Right ventricle myocardium superior (tissue), 1 donor: Measurements from ENCODE around the gene MAP2K2. TPM values are rescaled to one million over a fixed set of nuclear protein-coding genes. Genes with fewer than 3 reads are reported as not detected.

Experiments used
- ATAC-seq: fragments of 200-7000 bp; cut with Tn5 transposase; one replicate; pipeline ENCODE4 v1.9.1; 2020; ENCODE audit warnings: mild to moderate bottlenecking; ENCODE audit not compliant: poor library complexity
- DNase-seq: peaks from one replicate; pipeline ENCODE4 v3.0.0-alpha.2; 2020
- intact Hi-C: fragments of 100-400 bp; cut with DNase I; formaldehyde crosslinking; loops from one replicate; pipeline ENCODE4 v1.11.2; 2022
- total RNA-seq: library from RNA; stranded (reverse); fragmentation: NEBNext Ultra II Directional; extraction: Animal tissue kit (Norgen Biotek cat#: 25700); gene quantifications from one replicate; pipeline ENCODE4 v1.2.1, GENCODE V29; 2021
- donor health status: DM: no; HTN: yes; CAD: no; lungs with severe emphysema.

Gene MAP2K2
- total RNA-seq, 1 donor from 2014 or later = 136 TPM

DNA sequence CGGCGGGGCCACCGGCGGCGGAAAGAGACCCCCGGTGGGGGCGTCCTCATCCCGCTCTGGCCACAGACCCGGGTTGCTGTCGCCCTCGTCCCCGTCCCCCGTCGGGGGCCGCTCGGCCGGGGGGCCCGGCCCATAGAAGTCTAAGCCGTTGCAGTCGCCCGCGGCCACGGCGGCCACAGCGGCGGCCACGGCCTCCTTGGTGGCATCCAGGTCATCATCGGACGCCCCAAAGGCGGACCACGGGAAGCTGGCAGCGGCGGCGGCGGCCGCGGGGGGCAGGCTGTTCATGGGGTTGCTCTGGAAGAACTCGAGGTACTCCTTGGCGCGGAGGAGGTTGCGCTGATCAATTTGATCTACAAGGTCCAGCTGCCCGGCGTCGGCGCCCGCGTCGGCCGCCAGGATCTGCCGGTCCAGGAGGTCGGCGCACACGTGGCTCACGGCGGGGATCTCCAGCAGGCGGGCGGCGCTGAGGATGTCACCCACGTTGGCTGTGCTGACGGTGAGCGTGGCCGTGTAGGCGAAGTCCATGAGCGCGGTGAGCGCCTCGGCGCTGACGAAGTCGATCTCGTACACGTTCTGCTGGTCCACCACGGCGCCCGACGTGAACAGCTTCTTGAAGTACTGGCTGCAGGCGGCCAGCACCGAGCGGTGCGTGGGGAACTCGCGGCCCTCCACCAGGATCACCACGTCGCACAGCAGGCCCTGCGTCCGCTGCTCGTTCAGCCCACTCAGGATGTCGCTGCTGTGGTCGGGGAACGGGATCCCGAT is 69.3 kb downstream of the MAP2K2 start:
- intact Hi-C loops = no loop called here
- ATAC-seq (no peak), DNase-seq (no peak)

DNA sequence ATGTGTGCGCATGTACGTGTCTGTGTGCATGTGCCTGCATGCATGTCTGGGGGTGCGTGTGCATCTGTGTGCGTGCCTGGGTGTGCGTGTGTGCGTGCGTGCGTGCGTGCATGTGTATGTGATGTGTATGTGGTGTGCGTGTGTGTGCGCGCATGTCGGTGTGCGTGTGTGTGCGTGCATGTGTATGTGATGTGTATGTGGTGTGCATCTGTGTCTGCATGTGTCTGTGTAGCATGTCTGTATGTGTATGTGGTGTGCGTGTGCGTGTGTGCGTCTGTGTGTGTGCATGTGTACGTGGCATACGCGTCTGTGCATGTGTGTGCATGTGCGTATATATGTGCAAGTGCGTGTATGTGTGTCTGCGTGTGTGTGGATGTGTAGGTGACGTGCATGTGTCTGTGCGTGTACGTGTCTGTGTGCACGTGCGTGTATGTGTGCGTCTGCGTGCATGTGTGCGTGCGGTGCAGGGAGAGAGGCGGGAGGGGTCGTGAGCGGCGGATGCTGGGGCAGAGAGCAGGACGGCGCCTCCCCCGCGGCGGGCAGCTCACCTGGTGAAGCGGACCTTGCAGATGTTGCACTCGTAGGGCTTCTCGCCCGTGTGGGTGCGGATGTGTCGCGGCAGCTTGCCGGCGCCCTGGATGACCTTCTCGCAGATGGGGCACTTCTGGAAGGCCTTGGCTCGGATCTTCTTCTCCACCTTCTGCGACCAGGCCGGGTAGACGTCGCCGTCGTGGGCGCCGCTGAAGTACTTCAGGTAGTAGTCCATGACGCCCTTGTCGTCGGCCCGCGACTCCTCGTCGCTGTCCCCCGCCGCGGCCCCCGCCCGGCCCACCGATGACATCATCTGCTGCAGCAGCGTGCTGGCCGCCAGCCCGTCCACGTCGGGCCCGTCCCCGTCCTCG is 70.2 kb downstream of the MAP2K2 start:
- intact Hi-C loops = no loop called here
- ATAC-seq (no peak), DNase-seq (no peak)

DNA sequence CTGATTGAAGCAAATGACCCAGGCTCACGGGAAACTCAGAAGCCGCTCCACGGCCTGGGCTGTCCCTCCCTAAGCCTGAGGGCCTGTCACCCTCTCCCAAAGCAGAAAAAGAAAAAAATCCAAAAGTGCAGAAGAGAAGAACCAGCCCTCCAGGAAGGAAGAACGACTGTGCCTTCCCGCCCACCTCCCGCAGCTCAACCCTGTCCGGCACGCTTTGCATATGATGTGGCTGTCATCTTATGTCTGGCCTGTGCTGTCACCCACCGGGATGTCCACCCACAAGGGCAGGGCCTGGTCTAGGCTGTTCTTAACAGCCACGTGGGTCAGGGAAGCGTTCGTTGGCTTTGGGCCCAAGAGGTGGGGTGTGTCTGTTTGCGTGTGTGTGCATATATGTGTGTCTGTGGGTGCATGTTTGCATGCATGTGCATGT is 70.9 kb downstream of the MAP2K2 start:
- no peak for DNase-seq
- intact Hi-C loops = no loop called here
- ATAC-seq = no peak

DNA sequence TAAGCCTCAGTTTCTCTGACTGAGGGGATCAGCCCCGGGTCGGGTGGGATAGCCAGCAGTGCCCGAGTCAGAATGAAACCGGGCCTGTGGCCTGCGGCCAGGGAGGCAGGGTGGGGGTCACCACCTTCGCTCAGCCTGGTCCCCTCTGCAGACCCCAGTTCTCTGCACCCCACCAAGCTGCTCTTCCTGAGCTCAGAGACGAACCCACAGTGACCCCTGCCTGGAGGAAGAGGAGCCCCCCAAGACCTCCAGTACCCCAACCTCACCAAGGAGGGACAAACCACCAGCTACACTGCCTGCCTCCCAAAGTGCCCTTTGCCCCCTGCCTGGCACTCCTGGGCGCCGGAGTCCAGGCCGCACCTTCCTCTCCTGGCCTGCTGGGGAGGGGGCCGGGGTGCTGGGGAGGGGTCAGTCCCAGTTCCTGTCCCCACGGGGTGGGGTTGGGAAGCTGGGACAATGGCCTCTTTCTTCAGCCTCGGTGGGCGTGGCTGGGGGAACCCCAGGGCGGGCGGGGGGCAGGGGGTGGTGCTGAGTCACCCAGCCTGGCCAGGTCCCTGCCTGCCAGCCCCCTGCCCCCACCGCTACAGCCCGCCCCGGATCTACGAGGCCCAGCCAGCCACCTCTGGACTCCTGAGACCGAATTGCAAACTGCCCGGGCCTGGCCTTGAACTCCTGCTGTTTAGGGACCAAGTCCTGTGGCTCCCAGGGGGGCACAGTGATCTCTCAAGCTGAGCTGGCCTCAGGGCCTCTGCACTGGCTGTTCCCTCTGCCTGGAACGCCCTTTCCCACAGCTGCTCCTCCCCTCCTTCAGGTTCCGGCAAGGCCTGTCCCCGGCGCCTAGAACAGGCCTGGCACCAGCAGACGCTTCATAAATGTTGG is 71.6 kb downstream of the MAP2K2 start:
- intact Hi-C loops = no loop called here
- DNase-seq = peak; percentile 70

DNA sequence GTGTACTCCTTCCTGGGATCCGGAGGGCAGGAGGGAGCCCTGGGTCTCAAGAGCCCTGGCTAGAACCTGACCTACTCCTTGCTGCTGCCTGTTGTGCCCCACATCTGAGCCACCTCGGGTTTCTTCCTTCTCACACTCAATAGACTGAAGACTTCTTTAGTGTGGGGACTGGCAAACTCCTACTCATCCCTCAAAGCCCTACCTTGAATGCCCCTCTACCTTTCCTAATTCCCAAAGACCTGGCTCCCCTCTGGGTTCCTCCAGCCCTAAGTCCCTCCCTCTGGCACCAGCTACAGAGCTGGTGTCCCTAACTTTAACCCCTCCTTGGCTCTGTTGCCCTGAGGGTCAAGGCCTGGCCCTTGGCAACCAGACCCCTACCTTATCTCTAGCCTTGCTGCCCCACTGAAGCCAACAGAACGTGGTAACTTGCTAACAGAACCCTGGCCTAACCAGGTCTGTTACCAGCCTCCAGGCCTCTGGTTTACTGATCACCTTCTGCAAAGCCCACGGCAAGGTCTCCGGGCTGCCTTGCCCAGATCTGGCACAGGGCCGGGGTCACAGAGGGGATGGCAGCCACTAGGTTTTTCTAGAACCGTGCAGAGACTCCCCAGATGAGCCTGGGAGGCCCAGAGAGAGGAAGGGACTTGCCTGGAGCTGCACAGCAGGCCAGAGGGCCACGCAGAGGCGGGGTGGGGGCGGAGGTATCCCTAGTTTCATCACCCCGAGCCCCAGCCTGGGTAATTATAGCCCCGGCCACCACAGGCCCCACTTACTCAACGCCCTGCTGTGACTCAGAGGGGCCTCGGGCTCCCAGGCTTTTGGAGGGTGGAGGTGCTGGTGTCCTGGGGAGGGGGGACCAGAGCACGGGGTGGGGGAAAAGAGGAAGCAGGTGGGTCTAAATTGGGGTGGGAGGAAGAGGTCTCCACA is 72.5 kb downstream of the MAP2K2 start:
- ATAC-seq (no peak), DNase-seq (no peak)
- intact Hi-C loops = no loop called here

More for the DNA sequence above, 71.6 kb downstream of the MAP2K2 start:
- ATAC-seq = peak; percentile 23

DNA sequence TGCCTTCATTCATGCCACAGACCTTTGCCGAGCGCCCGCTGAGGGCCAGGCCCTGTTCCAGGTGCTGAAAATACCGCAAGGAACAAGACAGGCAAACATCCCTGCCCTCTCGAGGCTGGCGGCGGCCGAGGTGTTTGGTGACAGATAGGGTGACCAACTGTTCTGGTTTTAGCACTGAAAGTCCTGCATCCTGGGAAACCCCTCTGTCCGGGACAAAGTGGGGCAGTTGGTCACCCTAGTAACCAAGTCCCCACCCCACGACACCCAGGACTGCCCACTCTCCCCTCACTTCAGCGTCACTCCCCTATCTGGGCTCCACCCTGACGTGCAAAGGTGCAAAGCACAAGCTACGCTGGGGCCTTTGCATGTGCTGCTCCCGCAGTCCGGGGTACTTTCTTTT is 74.5 kb downstream of the MAP2K2 start:
- ATAC-seq = peak; percentile 80
- intact Hi-C loops = no loop called here
- DNase-seq = peak; percentile 77

DNA sequence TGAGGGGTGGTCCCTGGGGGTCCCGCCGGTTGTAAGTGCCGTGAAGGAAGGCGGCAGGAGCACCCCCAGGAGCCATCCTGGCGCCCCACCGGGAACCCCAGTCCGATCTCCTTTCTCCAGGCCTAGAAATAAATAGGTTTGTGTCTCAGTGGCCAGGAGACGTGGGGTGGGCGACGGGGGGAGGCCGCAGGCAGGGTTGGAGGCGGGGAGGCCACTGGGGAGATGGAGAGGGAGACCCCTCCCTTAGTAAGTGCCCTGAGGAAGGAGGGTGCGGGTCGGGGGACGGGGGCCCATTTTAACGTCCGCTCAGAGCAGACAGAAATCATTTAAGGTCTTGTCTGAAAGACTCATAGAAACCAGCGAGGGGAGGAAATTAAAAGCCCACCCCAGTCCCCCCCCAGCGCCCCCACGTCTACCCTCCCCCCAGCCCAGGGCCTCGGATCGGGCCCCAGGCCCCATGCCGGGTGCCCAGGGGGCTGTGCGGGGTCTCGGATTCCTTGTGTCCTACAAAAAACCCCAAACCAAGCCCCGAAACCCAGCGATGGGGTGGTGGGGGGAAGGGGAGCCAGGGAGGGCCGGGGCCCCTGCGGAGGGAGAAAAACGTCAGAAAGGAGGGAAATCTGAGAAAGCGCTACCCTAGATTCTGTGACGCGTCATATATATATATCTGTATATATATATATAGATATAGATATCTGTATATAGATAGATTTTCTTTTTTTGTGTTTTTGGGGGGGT is 76.8 kb downstream of the MAP2K2 start:
- intact Hi-C loops = no loop called here
- DNase-seq (no peak), ATAC-seq (no peak)

DNA sequence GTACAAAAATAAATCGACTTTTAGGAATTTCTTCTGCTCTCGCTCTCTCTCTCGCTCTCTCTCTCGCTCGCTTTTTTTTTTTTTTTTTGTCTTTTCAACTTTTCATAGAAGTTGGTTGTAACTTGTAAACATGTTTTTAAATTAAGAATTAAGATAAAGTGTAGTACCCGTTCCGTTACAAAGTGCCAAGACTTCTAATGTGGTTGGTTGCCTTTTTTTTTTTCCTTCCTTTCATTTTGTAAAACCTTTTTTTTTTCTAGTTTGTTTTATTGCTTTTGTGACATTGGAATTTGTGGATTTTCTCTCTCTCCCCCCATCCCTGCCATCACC is 77.6 kb downstream of the MAP2K2 start:
- intact Hi-C loops = no loop called here
- DNase-seq (no peak), ATAC-seq (no peak)

DNA sequence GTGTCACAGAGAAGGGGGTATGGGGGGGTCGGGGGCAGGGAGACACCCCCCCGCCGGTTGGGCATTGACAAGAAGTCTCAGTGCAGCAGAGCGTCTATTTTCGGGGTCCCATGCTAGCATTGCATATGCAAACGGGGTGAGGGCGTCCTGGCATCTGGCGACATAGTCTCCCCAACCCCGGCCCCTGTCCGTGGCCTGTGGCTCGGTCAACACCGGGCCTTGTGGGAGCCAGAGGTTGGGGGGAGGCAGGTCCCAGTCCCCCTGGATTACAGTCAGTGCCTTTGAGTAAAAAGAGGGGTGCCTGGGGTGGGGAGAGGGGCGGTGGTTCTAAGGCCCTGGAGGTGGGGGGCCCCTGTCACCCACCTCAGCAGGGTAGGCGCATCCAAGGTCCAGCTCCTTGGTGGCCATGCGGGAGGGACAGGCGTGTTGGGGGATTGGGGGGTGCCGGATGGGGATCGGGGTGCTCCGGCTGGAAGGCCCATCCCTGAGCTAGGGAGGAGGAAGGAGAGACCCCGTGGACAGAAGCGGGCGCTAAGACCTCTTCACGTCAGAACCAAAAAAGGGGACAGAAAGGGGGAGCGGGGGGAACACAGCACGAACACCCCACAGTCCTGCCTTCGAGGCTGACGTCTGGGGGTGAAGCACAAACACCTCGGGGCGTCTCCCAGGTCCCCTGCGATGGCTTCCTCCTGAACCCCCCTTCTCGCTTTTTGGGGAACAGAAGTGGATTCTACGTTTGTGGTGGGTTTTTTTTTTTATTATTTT is 78.1 kb downstream of the MAP2K2 start:
- DNase-seq = no peak
- intact Hi-C loops = no loop called here
- ATAC-seq = no peak

DNA sequence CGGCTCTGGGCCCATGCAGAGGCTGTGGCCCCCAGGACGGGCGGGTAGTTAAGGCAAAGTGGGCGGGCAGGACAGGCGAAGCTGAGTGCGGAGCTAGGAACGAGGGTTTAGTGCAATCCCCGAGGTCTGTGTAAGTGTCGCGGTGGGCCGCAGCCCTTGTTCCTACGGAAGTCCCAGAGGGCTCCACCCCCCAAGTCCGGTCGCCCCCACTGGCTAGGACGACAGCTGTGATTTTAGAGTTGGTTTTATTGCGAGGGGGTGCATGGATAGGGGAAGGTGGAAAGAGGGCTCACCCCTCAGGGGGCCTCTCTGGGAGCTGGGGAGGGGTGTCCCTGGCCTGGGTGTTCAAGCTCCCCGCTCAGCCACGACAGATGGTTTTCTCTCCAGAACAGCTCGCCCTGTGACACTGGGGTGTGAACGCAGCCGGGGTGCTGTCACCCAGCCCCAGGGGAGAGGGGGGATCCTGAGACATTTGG is 78.9 kb downstream of the MAP2K2 start:
- ATAC-seq (no peak), DNase-seq (no peak)
- intact Hi-C loops = no loop called here

DNA sequence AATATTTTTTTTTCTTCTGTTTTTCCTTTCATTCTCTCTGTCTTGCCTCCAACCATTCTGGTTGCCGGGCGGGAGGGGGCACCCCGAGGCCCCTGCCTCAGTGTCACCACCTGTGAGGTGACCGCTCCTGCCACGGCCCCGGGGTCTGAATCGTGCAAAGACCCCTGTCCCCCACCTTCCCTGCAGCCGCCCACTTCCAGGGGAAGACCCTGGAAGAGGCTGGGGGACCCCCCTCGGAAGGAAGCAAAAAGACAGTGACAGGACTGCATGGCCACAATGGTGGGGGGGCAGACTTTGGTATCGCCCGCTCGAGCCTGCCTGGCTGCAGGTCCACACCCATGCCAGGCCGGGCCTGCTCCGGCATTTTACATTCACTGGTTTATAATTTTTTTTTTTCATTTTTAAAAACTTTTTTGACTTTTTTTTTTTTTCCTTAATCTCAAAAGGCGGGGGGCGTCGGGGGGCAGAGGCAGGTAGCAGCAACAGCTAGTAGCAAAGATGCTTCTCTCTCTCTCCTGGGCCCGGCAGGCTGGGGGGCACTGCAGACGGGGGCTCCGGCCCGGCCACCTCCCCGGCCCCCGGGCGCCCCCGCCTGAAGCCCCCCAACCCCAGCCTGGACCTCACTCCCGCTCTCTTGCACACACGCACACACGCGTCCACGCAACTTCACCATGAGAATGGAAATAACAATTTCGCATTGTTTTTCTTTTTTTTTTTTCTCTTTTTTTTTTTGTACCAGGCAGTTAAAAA is 79.8 kb downstream of the MAP2K2 start:
- intact Hi-C loops = no loop called here
- no peak for ATAC-seq
- DNase-seq = no peak

DNA sequence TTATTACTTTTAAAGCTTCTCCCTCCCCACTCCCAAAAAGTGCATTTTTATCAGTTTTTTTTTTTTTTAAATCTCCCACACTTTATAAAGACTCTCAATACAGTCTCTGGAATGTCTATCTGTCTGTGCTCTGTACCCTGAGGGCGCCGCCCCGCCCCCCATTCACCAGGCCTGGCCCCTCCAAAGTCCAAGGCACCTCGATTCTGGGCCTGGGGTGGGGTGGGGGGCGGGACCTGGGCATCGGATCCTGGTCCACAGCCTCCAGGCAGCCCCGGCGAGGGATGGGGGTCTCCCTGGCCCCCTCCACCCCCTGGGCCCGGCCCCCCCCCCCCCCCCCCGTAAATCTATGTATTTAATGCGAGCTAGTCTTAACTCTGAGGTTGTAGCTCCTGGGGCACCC is 80.5 kb downstream of the MAP2K2 start:
- DNase-seq = no peak
- ATAC-seq = no peak
- intact Hi-C loops = no loop called here

DNA sequence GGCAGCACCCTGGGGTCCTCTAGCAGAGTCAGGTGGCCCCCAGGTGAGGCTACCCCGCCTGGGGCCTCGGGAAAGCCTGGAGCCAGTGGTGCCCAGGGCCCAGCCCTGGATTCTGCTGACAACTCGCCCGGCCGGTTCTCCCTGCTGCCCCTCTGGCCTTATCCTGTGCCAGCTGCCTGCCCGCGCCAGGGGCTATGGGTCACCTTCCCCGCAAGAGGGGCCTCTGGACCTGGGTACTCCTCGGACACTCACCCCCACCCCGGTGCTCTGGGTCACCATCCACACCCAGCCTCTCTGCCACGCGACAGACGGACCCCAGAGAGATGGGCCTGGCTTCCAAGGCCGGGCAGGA is 81.2 kb downstream of the MAP2K2 start:
- peak; percentile 16 for ATAC-seq
- intact Hi-C loops = no loop called here
- DNase-seq = no peak

DNA sequence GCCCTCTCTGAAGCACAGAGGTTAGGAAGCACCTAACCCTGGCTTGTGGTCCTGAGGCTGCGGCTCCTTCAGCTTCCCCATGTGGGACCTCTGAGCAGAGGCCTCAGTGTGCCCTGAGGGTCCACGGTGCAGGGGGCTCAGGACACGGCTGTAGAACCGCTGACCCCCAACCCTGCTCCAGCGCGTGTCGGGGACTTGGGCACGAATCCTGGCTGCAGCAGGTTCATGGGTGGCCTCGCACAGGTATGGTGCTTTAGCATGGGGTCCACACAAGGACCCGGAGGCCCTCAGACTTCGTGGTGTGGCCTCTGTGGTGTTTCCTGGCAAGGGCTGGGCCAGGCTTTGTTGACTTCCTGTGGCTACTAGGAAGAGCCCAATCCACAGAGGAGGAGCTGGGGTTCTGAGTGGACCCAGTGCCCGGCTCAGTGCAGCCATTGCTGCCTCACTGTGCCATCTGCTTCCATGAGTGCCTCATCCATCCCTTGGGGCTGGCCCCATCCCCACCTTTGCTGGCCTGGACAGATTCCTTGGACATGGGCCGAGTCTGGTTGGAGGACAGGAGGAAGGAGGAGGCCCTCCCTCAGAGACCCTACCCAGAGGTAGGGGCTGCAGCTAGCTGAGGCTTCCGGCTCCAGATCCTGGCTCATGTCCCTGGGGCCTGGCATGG is 81.7 kb downstream of the MAP2K2 start:
- ATAC-seq (peak; percentile 4), DNase-seq (no peak)
- intact Hi-C loops = no loop called here
